Hepatocyte (in vitro differentiated cells): ENCODE measurements around the gene PLPP4. TPM values are rescaled to one million over a fixed set of nuclear protein-coding genes. Genes with fewer than 3 reads are reported as not detected.

Experiments
- DNase-seq: peaks from one replicate; pipeline ENCODE4 v3.0.0-alpha.2; 2016; ENCODE audit warnings: low spot score
- H2AFZ ChIP-seq: fragments of 200-600 bp; sonication (generic); 2 replicates; pipeline ENCODE4 v1.6.0; 2016; ENCODE audit warnings: antibody characterized with exemption, mild to moderate bottlenecking
- H3K27ac ChIP-seq: fragments of 200-600 bp; sonication (generic); 2 replicates; pipeline ENCODE4 v1.5.1; 2016; ENCODE audit warnings: mild to moderate bottlenecking
- H3K27me3 ChIP-seq: fragments of 200-600 bp; sonication (generic); 2 replicates; pipeline ENCODE4 v1.6.1; 2016
- H3K36me3 ChIP-seq: fragments of 200-600 bp; sonication (generic); replicated peaks from 2 replicates; pipeline ENCODE4 v1.5.1; 2016; ENCODE audit warnings: low read depth; ENCODE audit not compliant: insufficient read depth
- H3K4me1 ChIP-seq: fragments of 200-600 bp; sonication (generic); 2 replicates; pipeline ENCODE4 v1.5.1; 2016; ENCODE audit warnings: mild to moderate bottlenecking, moderate library complexity; ENCODE audit not compliant: insufficient read depth
- H3K4me2 ChIP-seq: fragments of 200-600 bp; sonication (generic); 2 replicates; pipeline ENCODE4 v1.6.0; 2016
- H3K4me3 ChIP-seq: fragments of 200-600 bp; sonication (generic); 2 replicates; pipeline ENCODE4 v1.5.1; 2016; ENCODE audit warnings: mild to moderate bottlenecking
- H3K79me2 ChIP-seq: fragments of 200-600 bp; sonication (generic); 2 replicates; pipeline ENCODE4 v1.6.0; 2017; ENCODE audit warnings: mild to moderate bottlenecking
- H3K9me2 ChIP-seq: fragments of 200-600 bp; sonication (generic); replicated peaks from 2 replicates; pipeline ENCODE4 v1.6.0; 2017; ENCODE audit warnings: mild to moderate bottlenecking; ENCODE audit not compliant: insufficient read depth
- H3K9me3 ChIP-seq: fragments of 200-600 bp; sonication (generic); 2 replicates; pipeline ENCODE4 v1.5.1; 2016; ENCODE audit warnings: low read depth, mild to moderate bottlenecking
- H4K20me1 ChIP-seq: fragments of 200-600 bp; sonication (generic); 2 replicates; pipeline ENCODE4 v1.6.0; 2016; ENCODE audit warnings: mild to moderate bottlenecking; ENCODE audit not compliant: insufficient read depth, poor library complexity, severe bottlenecking
- EZH2 ChIP-seq: fragments of 200-600 bp; sonication (generic); IDR thresholded peaks from 2 replicates; pipeline ENCODE4 v1.6.1; 2016; ENCODE audit warnings: antibody characterized with exemption, mild to moderate bottlenecking, borderline replicate concordance
- EZH2phosphoT487 ChIP-seq: fragments of 200-600 bp; sonication (generic); IDR thresholded peaks from one replicate; pipeline ENCODE4 v1.6.1; 2018; ENCODE audit warnings: antibody characterized with exemption, mild to moderate bottlenecking, low read depth, moderate library complexity; ENCODE audit not compliant: unreplicated experiment, severe bottlenecking
- WGBS: methylation state at CpG from one replicate; pipeline ENCODE4 v1.1.6; 2016; ENCODE audit warnings: low lambda C conversion rate; ENCODE audit errors: missing lambda C conversion rate; 5-methylcytosine and 5-hydroxymethylcytosine counted together
- polyA plus RNA-seq: library from polyadenylated mRNA; unstranded; fragments of >200 nt; fragmentation: Nextera tagmentation; extraction: Ambion mirVana; gene quantifications from 2 replicates; pipeline ENCODE4 v1.2.1, GENCODE V29; 2016
- total RNA-seq: library from RNA; depleted of rRNA; stranded (reverse); fragments of >200 nt; gene quantifications from 2 replicates; pipeline ENCODE4 v1.2.3, GENCODE V29; 2014
- TF ChIP-seq, protein P1 (sequence below): fragments of 200-600 bp; sonication (generic); IDR thresholded peaks from 2 replicates; pipeline ENCODE4 v1.5.1; 2016; ENCODE audit warnings: antibody characterized with exemption, mild to moderate bottlenecking; ENCODE audit not compliant: poor library complexity

PLPP4 gene
- total and polyA plus RNA-seq, 2 experiments from 2014 or later = 3.4 to 10.8 TPM

GRCh38 chr10:120599200-120599724, 142.2 kb downstream of the PLPP4 start:
- H3K27ac ChIP-seq = no peak overlapping the region
- H3K9me3 ChIP-seq = no peaks in the 10 kb centered on the region
- H3K4me2 ChIP-seq = no peak overlapping the region
- no peak overlapping the region for H2AFZ ChIP-seq
- no peaks in the 10 kb centered on the region for H3K36me3 ChIP-seq
- WGBS = 73% methylated on average over 9 of the region's 9 CpGs
- no peak overlapping the region for H3K4me3 ChIP-seq
- no peaks in the 10 kb centered on the region for H3K79me2 ChIP-seq
- DNase-seq = no peak
- H3K27me3 ChIP-seq = no peaks in the 10 kb centered on the region
- H4K20me1 ChIP-seq = no peaks in the 10 kb centered on the region
- H3K9me2 ChIP-seq = no peaks in the 10 kb centered on the region
- H3K4me1 ChIP-seq = no peaks in the 10 kb centered on the region
- TF ChIP-seq, protein P1, sequence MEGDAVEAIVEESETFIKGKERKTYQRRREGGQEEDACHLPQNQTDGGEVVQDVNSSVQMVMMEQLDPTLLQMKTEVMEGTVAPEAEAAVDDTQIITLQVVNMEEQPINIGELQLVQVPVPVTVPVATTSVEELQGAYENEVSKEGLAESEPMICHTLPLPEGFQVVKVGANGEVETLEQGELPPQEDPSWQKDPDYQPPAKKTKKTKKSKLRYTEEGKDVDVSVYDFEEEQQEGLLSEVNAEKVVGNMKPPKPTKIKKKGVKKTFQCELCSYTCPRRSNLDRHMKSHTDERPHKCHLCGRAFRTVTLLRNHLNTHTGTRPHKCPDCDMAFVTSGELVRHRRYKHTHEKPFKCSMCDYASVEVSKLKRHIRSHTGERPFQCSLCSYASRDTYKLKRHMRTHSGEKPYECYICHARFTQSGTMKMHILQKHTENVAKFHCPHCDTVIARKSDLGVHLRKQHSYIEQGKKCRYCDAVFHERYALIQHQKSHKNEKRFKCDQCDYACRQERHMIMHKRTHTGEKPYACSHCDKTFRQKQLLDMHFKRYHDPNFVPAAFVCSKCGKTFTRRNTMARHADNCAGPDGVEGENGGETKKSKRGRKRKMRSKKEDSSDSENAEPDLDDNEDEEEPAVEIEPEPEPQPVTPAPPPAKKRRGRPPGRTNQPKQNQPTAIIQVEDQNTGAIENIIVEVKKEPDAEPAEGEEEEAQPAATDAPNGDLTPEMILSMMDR = no peak
- TF ChIP-seq EZH2phosphoT487 (no peak), EZH2 (no peak)

- DNase-seq = peak; percentile 17
- H3K36me3 ChIP-seq = no peaks in the 10 kb centered on the region
- no peak overlapping the region for H3K27ac ChIP-seq
- H3K9me2 ChIP-seq = no peaks in the 10 kb centered on the region
- no peak overlapping the region for H3K4me3 ChIP-seq
- no peaks in the 10 kb centered on the region for H3K9me3 ChIP-seq
- H3K4me1 ChIP-seq = no peaks in the 10 kb centered on the region
- H3K27me3 ChIP-seq = no peaks in the 10 kb centered on the region
- TF ChIP-seq EZH2phosphoT487 = no peak
- TF ChIP-seq, protein P1 = peak; percentile 11
- no peak overlapping the region for H3K4me2 ChIP-seq
- 90% methylated on average over 12 of the region's 12 CpGs for WGBS
- no peaks in the 10 kb centered on the region for H3K79me2 ChIP-seq
- no peaks in the 10 kb centered on the region for H4K20me1 ChIP-seq
- H2AFZ ChIP-seq = no peak overlapping the region
These were observed 144.0 kb downstream of the PLPP4 start for GRCh38 chr10:120600871-120601649.

- no peaks in the 10 kb centered on the region for H3K4me1 ChIP-seq
- H4K20me1 ChIP-seq = no peaks in the 10 kb centered on the region
- no peaks in the 10 kb centered on the region for H3K36me3 ChIP-seq
- H3K27me3 ChIP-seq = no peaks in the 10 kb centered on the region
- H3K27ac ChIP-seq = no peak overlapping the region
- TF ChIP-seq EZH2 = no peak
- no peak for TF ChIP-seq EZH2phosphoT487
- TF ChIP-seq, protein P1 = no peak
- DNase-seq = no peak
- H3K9me3 ChIP-seq = no peaks in the 10 kb centered on the region
- H2AFZ ChIP-seq = no peak overlapping the region
- 84% methylated on average over 2 of the region's 2 CpGs for WGBS
- H3K4me3 ChIP-seq = no peak overlapping the region
- no peak overlapping the region for H3K4me2 ChIP-seq
- H3K9me2 ChIP-seq = no peaks in the 10 kb centered on the region
- H3K79me2 ChIP-seq = no peaks in the 10 kb centered on the region
These were observed 145.0 kb downstream of the PLPP4 start for GRCh38 chr10:120601999-120602398.
